Esophagus muscularis mucosa (tissue), 3 donors: ENCODE data around the gene SOCS3.

Source experiments
- CTCF ChIP-seq, 3 experiments: fragments of 200-600 bp in 2 of 3; fragments of 450-650 bp in 1 of 3; sonication (generic) in 2 of 3; IDR thresholded peaks; one replicate each; pipeline ENCODE4 v1.5.1; 2017 to 2019; ENCODE audit warnings: antibody characterized with exemption in 3 of 3, mild to moderate bottlenecking in 2 of 3, moderate library complexity in 1 of 3
- POLR2A ChIP-seq: fragments of 450-650 bp; IDR thresholded peaks from one replicate; pipeline ENCODE4 v1.6.1; 2017; ENCODE audit warnings: antibody characterized with exemption, moderate library complexity, mild to moderate bottlenecking, low read depth

GRCh38 chr17:78362232-78362631 lies 2.4 kb upstream of the SOCS3 start:
- TF ChIP-seq CTCF (IDR thresholded peaks at IDR 0.05) (no peak), POLR2A (no peak)
